Measurements from ENCODE around the gene CNNM1.

CNNM1 gene

DNA sequence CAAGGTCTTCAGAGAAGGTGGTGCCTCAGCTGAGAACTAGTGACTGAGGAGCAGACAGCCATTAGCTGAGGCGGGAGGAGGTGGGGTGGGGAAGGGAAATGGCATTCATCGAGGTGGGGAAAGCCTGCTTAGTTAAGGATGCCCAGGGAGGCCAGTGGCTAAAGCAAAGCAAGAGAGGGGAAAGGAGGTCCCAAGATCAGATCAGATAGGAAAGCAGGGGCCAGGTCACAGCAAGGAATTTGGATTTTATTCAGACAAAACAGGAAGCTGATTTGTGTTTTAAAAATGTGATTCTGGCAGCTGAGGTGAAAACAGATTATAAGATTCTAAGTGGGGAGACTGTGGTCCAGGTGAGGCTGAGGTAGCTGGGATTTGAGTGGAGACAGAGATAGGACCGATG, 45.8 kb downstream of the CNNM1 start:
- DNase-seq, result no peak

DNA sequence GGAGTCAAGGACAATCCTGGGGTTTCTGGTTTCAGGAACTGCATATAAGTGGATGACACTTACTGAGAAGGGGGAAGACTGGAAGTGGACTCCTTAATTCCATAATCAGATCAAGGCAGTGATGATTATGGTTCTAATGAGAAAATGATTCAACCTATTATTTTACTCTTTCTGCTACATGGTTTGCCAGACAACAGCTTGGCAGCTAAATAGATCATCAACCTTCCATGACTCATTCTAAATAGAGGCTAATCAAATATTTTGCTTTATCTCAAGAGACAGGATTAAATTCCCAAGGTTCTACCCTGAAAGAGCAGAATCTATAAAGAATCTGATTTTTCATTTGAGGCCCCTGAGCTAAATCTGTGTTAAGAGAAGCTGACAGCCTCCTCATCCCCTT, 46.3 kb downstream of the CNNM1 start:
- no peak for DNase-seq

- DNase-seq, result no peak
Measured at GRCh38 chr10:99382176-99382575, 53.0 kb downstream of the CNNM1 start.

- DNase-seq, result no peak
Measured at GRCh38 chr10:99387071-99387470, 57.9 kb downstream of the CNNM1 start.

DNA sequence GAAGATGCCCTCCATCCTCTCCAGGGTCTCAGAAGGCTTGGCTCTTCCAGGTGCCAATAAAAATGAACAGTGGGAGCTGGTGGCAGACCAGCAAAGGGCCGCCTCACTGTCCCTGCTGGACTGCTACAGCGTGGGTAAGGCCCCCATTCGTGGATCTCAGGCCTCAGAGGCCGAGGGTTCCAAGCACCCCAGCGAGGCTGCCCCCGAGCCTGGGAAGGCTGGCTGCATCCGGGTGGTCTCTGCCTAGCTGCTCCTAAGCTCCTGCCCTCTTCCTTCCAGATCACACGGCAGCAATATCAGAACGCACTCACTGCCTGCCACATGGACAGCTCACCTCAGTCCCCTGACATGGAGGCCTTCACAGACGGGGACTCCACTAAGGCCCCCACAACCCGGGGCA, 58.4 kb downstream of the CNNM1 start:
- DNase-seq, result no peak

- no peak for DNase-seq
Measured at GRCh38 chr10:99389729-99390480, 60.7 kb downstream of the CNNM1 start.

- DNase-seq, result no peak
Measured at GRCh38 chr10:99391346-99391745, 62.2 kb downstream of the CNNM1 start.

DNA sequence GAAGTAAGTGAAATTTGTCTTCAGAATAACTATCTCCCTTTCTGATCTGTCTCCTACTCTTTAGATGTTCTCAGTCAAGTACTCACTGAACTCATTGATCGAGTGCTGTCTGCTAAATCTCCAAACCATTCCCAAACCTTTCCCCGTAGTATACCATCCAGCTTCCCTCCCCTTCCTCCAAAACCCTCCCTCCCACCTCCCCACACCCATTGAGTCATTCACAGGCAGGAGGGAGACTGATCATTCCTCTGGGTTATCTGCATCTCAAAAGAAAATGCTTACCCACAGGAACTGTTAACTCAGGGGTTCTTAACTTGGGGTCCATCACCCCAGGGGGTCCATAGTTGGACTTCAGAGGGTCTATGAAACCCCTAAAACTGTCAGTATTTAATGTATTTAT, 63.9 kb downstream of the CNNM1 start:
- no peak for DNase-seq

GRCh38 chr10:99393683-99394082, 64.5 kb downstream of the CNNM1 start:
- no peak for DNase-seq

DNA sequence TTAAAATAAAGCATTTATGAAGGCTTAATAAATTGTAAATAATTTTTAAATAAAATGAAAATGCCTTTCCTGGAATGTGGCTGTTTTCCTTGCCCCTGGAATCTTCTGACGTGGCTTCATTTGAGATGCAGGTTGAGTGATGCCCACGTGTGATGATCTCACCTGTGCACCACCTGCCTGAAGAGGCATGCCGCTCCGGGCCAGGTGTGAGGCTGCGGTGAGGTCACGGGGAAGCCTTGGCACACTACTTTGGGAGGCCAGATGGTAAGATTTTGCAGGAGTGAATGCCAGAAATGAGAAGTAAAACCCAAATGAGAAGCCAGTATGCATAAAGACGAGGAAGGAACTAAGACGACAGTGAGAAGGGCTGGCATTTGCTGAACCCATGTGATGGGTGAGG, 65.1 kb downstream of the CNNM1 start:
- no peak for DNase-seq

DNA sequence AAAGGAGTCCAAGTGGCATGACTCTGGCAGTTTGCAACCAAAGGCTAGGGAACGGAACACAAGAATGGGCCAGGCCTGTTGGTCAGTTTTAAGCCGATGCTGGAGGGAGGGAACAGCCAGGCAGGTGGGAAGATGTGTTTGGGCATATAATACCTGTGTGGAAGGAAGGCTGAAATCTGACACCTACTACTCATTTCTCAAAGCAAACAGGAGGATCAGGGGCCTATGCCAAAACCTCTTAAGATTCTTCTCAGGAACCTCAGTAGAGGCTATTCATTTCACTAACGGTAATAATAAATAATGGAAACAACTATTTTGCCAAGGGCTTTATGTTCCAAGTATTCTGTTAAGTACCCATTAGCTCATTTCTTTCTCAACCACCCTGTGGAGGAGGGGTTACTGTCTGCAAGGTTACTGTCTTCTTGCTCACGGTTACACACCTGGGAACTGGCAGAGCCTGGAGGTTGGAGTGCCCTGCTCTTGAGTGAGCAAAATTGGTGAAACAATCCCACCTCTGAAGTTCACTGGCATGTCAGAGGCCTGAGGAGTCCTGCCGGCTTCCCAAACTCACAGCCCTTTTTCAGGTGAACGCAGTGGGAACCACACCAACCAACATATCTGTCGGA, 65.7 kb downstream of the CNNM1 start:
- no peak for DNase-seq

GRCh38 chr10:99395750-99396445, 66.7 kb downstream of the CNNM1 start:
- DNase-seq, result peak in 1 of 2 experiments; percentile 3

DNA sequence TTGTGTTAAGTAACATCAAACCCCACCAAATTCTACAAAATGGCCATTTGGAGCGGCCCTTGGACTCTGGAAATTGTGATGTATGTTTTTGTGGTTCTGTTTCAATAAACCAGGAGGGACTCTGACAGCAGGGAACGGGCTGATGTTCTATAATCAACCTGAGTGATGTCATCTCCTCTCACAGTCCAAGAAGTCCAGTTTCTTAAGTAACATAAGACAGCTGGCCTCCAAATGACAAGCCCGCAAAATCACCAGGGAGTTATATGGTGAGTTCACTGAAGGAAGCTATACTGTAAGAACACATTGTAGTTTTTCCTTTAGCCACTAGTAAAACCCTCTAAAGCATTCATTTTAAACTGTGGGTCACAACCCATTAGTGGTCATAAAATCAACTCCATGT, 67.3 kb downstream of the CNNM1 start:
- DNase-seq, result no peak

- DNase-seq, result no peak
Measured at GRCh38 chr10:99399664-99400063, 70.5 kb downstream of the CNNM1 start.

GRCh38 chr10:99403674-99404073, 74.5 kb downstream of the CNNM1 start:
- no peak for DNase-seq

DNA sequence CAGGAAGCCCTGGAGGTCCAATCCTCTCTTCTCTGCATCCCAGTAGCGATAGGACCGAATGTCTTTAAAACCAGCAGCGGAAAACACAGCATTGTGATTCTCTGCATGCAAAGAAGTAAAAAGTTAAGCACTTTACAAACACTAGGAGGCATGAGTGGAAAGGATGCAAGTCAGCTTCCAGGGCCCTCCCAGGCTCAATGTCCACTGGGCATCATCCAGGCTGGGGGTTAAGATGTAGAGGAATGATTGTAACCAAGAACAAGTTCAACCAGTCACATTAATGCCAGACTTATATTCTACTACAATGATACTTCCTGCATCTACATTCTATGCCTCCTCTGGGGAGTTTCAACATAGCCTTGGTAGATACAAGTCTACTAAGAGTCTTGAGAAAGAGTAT, 77.0 kb downstream of the CNNM1 start:
- no peak for DNase-seq

GRCh38 chr10:99410146-99410545, 81.0 kb downstream of the CNNM1 start:
- no peak for DNase-seq

DNA sequence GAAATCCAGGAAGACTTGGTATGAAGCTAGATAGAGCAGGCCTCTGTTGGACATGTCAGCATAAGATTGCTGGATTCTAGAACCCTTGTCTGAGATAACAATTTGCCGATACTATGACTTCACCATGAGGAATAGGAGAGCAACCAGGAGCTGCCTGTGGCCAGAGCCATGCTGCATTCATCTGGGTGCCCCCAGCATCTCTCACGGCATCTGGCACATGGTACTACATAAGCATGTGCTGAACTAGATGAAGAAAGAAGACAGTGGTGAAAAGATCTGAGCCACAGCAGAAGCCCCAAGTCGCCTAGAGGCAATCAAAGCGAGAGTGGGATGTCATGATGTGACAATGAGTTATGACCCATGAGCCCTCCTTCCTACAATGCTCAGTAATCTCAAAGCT, 81.7 kb downstream of the CNNM1 start:
- no peak for DNase-seq

- DNase-seq, result no peak
Measured at GRCh38 chr10:99411546-99411945, 82.4 kb downstream of the CNNM1 start.

GRCh38 chr10:99412099-99412498, 82.9 kb downstream of the CNNM1 start:
- no peak for DNase-seq

DNA sequence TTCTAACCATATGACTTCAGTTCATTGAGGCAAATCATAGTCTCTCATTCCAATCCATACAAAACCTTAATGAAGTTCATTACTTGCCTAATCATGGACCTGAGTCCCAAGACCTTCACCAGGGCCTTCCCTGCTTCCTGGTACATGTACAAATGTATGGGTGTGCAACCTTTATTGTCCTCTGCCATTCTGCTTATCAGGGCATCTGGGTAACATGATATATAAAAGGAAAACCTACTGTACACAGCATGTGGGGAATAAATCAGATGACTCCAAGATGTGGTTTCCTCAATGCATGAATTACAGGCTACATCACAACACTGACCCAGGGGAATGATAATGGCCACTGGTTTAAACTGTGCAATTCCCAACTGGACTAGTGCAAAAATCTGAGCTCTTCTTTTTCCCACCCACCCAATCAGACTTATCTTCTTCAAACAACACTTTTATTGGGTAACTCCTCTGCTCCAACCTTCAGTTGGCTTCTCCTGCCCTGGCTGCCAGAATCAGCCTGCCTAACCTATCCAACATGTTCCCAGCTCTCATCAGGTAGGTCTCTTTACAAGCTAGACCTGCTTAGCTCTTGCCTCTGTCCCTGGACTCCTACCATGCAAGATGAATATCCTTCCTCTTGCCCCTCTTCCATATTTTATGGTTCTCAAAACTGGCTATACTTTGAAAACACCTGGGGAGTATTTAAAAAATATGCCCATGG, 89.9 kb downstream of the CNNM1 start:
- DNase-seq, result no peak

- DNase-seq, result no peak
Measured at GRCh38 chr10:99419688-99420087, 90.5 kb downstream of the CNNM1 start.

GRCh38 chr10:99421233-99421739, 92.1 kb downstream of the CNNM1 start:
- DNase-seq, result no peak

Measured in NCI-H446 (cell line).